DND-41 (cell line): ENCODE results near the gene MAGEB4.

ENCODE experiments used
- CTCF ChIP-seq: IDR thresholded peaks from 2 replicates; pipeline ENCODE4 v1.5.1; 2012; ENCODE audit warnings: borderline replicate concordance, low read length, moderate library complexity, mild to moderate bottlenecking; ENCODE audit not compliant: poor library complexity, severe bottlenecking; ENCODE audit errors: extremely low read depth
- EZH2 ChIP-seq: IDR thresholded peaks from 3 replicates; pipeline ENCODE4 v1.6.1; 2012; ENCODE audit warnings: borderline replicate concordance, low read depth, mild to moderate bottlenecking, moderate library complexity, low read length, inconsistent platforms; ENCODE audit not compliant: severe bottlenecking

DNA sequence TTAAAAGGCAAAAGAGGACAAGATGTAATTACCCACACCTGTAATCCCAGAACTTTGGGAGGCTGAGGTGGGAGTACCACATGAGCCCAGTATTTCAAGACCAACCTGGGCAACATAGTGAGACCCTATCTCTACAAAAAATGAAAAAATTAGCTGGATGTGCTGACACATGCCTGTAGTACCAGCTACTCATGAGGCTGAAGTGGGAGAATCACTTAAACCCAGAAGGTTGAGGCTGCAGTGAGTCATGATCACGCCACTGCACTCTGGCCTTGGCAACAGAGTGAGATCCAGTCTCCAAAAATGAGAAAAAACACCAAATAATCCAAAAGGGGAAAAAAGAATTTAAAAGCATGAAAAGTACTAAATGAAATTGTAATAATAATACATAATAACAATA is 36.6 kb downstream of the MAGEB4 start:
- TF ChIP-seq EZH2: no peak
- no peak for TF ChIP-seq CTCF
